K562 (cell line): ENCODE results near the gene SUPT20HL1. TPM values are rescaled to one million over a fixed set of nuclear protein-coding genes. Genes with fewer than 3 reads are reported as not detected.

Experiments
- ATAC-seq: fragments of 200-7000 bp; cut with Tn5 transposase; 3 replicates; pipeline ENCODE4 v1.9.1; 2020; ENCODE audit warnings: moderate library complexity
- BruUV-seq: library from RNA; stranded (reverse); fragments of 400-500 nt; replicated peaks from 2 replicates; lab custom pipeline; 2021; lab: Mats Ljungman, UMichigan
- CTCF ChIA-PET: fragments of 300-600 bp; formaldehyde crosslinking; extraction: SDS; loops from one replicate; lab custom pipeline; 2021; ENCODE audit warnings: low intra/inter-chr PET ratio; lab: Yijun Ruan, JAX
- POLR2A ChIA-PET: fragments of 300-600, 350-650 bp; sonication (Branson Sonifier 250); formaldehyde crosslinking; extraction: SDS; loops from one replicate; lab custom pipeline; 2021; ENCODE audit warnings: antibody characterized with exemption, inconsistent platforms; lab: Yijun Ruan, JAX
- DNase-seq, 4 experiments: peaks; one replicate each; pipeline versions ENCODE4 v3.0.0 to v3.0.0-alpha.2; 2011 to 2018; ENCODE audit warnings: low spot score in 3 of 4, mixed read lengths in 3 of 4; ENCODE audit errors: extremely low read depth in 1 of 4
- FAIRE-seq: peaks from 2 replicates; lab custom pipeline; 2011; peaks lifted over from hg19 to GRCh38; lab: Jason Lieb, UNC
- H2AFZ ChIP-seq: 2 replicates; pipeline ENCODE4 v1.6.0; 2011; ENCODE audit warnings: low read depth, low read length, control low read depth, inconsistent platforms
- H3K27ac ChIP-seq: fragments of 200-600 bp; 3 replicates; pipeline ENCODE4 v1.8.0; 2011; ENCODE audit warnings: low read depth, mild to moderate bottlenecking, control low read depth, inconsistent platforms, low read length, moderate library complexity, mixed read lengths; ENCODE audit errors: extremely low read depth
- H3K27me3 ChIP-seq, 2 experiments: fragments of 300-600 bp in 1 of 2; 2 replicates in 1 of 2; 3 replicates in 1 of 2; pipeline versions ENCODE4 v1.6.0 to v1.8.0; 2011; ENCODE audit warnings: inconsistent platforms in 2 of 2, low read length in 2 of 2, mild to moderate bottlenecking in 1 of 2, mixed read lengths in 1 of 2, moderate library complexity in 1 of 2; ENCODE audit not compliant: control insufficient read depth in 2 of 2, insufficient read depth in 2 of 2
- H3K36me3 ChIP-seq: fragments of 300-600 bp; 3 replicates; pipeline ENCODE4 v1.8.0; 2011; ENCODE audit warnings: mild to moderate bottlenecking, low read length, inconsistent platforms; ENCODE audit not compliant: control insufficient read depth, insufficient read depth
- H3K4me1 ChIP-seq, 2 experiments: fragments of 200-600 bp in 1 of 2; replicated peaks in 1 of 2; 2 replicates in 1 of 2; 3 replicates in 1 of 2; pipeline versions ENCODE4 v1.5.1 to v1.8.0; 2011; ENCODE audit warnings: inconsistent platforms in 2 of 2, low read length in 2 of 2, mild to moderate bottlenecking in 1 of 2, mixed read lengths in 1 of 2, moderate library complexity in 1 of 2; ENCODE audit not compliant: control insufficient read depth in 2 of 2, insufficient read depth in 2 of 2
- H3K4me2 ChIP-seq: 2 replicates; pipeline ENCODE4 v1.6.1; 2011; ENCODE audit warnings: low read length, control low read depth, inconsistent platforms, mixed read lengths; ENCODE audit not compliant: insufficient read depth
- H3K4me3 ChIP-seq: fragments of 200-600 bp; sonication (generic), shearing (Covaris generic); 2 replicates; pipeline ENCODE4 v1.5.1; 2016; ENCODE audit warnings: control low read depth, inconsistent platforms
- H3K79me2 ChIP-seq: fragments of 200-600 bp; 3 replicates; pipeline ENCODE4 v1.8.0; 2011; ENCODE audit warnings: low read length, inconsistent platforms; ENCODE audit not compliant: control insufficient read depth, insufficient read depth
- H3K9ac ChIP-seq, 2 experiments: 2 replicates each; pipeline versions ENCODE4 v1.6.0 to v1.6.1; 2011; ENCODE audit warnings: low read depth in 2 of 2, low read length in 2 of 2, control low read depth in 1 of 2, inconsistent platforms in 1 of 2, mild to moderate bottlenecking in 1 of 2, mixed read lengths in 1 of 2; ENCODE audit not compliant: insufficient read depth in 1 of 2
- H3K9me1 ChIP-seq: one replicate; pipeline ENCODE4 v1.6.0; 2011; ENCODE audit warnings: inconsistent platforms, mild to moderate bottlenecking, low read length, moderate library complexity; ENCODE audit not compliant: control insufficient read depth, insufficient read depth
- H3K9me3 ChIP-seq: replicated peaks from 2 replicates; pipeline ENCODE4 v1.5.1; 2011; ENCODE audit warnings: low read depth, low read length, inconsistent platforms; ENCODE audit not compliant: control insufficient read depth, insufficient read depth
- H4K20me1 ChIP-seq: replicated peaks from 2 replicates; pipeline ENCODE4 v1.6.1; 2011; ENCODE audit warnings: low read length, inconsistent platforms, mixed read lengths; ENCODE audit not compliant: control insufficient read depth, insufficient read depth
- CBFA2T3 ChIP-seq: fragments of 450-650 bp; IDR thresholded peaks from 2 replicates; pipeline ENCODE4 v1.6.1; 2017
- EHMT2 ChIP-seq: fragments of 450-650 bp; IDR thresholded peaks from 2 replicates; pipeline ENCODE4 v1.6.1; 2018; ENCODE audit warnings: antibody characterized with exemption
- HMGN3 ChIP-seq: IDR thresholded peaks from 2 replicates; pipeline ENCODE4 v1.6.1; 2011; ENCODE audit warnings: borderline replicate concordance, low read depth, mild to moderate bottlenecking, mixed read lengths, low read length; ENCODE audit not compliant: insufficient read length; ENCODE audit errors: extremely low read depth
- REST ChIP-seq, 2 experiments: fragments of 450-650 bp; formaldehyde crosslinking in 1 of 2; IDR thresholded peaks; 2 replicates each; pipeline versions ENCODE4 v1.4.0 to v1.6.1; 2014 to 2020; ENCODE audit warnings: mild to moderate bottlenecking in 2 of 2, borderline replicate concordance in 1 of 2, low read depth in 1 of 2
- SUPT5H ChIP-seq: fragments of 450-650 bp; IDR thresholded peaks from 2 replicates; pipeline ENCODE4 v1.6.1; 2016
- U2AF1 ChIP-seq: fragments of 200-400 bp; formaldehyde crosslinking; optimal IDR thresholded peaks from 2 replicates; pipeline ENCODE3; 2017; ENCODE audit warnings: mild to moderate bottlenecking, low read depth, low read length, moderate library complexity
- ZNF197 ChIP-seq: fragments of 200-800 bp; sonication (Bioruptor generic); IDR thresholded peaks from 2 replicates; pipeline ENCODE4 v1.6.1; 2016; ENCODE audit warnings: low read depth, missing genetic modification characterization, missing compliant biosample characterization
- ZSCAN32 ChIP-seq: fragments of 450-650 bp; formaldehyde crosslinking; IDR thresholded peaks from 2 replicates; pipeline ENCODE4 v1.4.0; 2020; ENCODE audit warnings: mild to moderate bottlenecking, moderate library complexity
- WGBS: fragments of 100-300 bp; shearing (Covaris generic); methylation state at CpG from one replicate; pipeline ENCODE4 v1.1.6; 2016; ENCODE audit warnings: low coverage, mixed read lengths; ENCODE audit not compliant: insufficient coverage; ENCODE audit errors: missing lambda C conversion rate; 5-methylcytosine and 5-hydroxymethylcytosine counted together
- in situ Hi-C: fragments of 300-500 bp; cut with MboI; formaldehyde crosslinking; loops from 4 replicates; pipeline ENCODE4 v1.15.0; 2018; ENCODE audit warnings: inconsistent platforms, mixed read lengths
- intact Hi-C: fragments of 100-400 bp; cut with micrococcal nuclease; formaldehyde crosslinking; loops from 2 replicates; pipeline ENCODE4 v1.14.2; 2022
- polyA plus RNA-seq, 8 experiments: library from polyadenylated mRNA; depleted of rRNA in 4 of 8; stranded (reverse) in 5 of 8; unstranded in 3 of 8; fragments of >200 nt; fragmentation: Nextera tagmentation in 2 of 8; fragmentation: Illumina TruSeq in 1 of 8; extraction: Ambion mirVana in 2 of 8; extraction: Trizol in 1 of 8; gene quantifications; 2 replicates each; pipeline versions ENCODE4 v1.2.1 to v1.2.3, GENCODE V29; 2011 to 2014; ENCODE audit warnings: inconsistent platforms in 1 of 8, missing spikeins in 1 of 8
- total RNA-seq, 7 experiments: library from RNA; depleted of rRNA in 6 of 7; stranded (reverse); fragments of >200 nt in 6 of 7; fragmentation: Illumina TruSeq in 2 of 7; extraction: Trizol in 2 of 7; gene quantifications; 2 replicates each; pipeline versions ENCODE4 v1.2.1 to v1.2.3, GENCODE V29; 2011 to 2021; ENCODE audit warnings: low replicate concordance in 1 of 7

Gene SUPT20HL1
- total and polyA plus RNA-seq, 9 of the 15 experiments (the other 6 are each of a cell fraction or from before 2014, with no cell fraction given) = not detected

DNA sequence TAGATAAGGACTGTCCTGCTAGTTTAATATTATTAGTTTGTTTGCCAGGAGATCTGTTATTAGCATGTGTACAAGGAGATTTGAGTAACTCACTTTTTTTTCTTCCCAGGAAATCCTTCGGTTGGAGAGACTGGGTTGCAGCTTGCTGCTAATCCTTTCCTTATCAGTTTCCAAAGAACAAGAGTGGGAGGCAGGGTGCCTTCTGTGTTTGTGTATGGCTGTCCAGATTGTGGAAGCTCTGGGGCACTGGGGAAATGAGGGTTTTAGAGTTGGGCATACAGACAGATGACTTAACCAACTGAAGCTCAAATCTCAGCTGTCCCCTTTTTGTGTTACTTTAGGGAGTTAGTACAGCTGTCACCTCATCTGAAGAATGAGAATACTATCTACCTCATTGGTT lies 12.6 kb upstream of the SUPT20HL1 start:
- H3K79me2 ChIP-seq = no peaks in the 10 kb centered on the region
- H3K36me3 ChIP-seq = no peaks in the 10 kb centered on the region
- H2AFZ ChIP-seq = no peak overlapping the region
- no peak overlapping the region for H3K4me2 ChIP-seq
- ATAC-seq (no peak), FAIRE-seq (no peak)
- no peaks in the 10 kb centered on the region for H3K4me1 ChIP-seq
- TF ChIP-seq CBFA2T3 (peak; percentile 41), ZSCAN32 (CRISPR knock-in tag) (no peak), ZNF197 (CRISPR knock-in tag) (no peak), SUPT5H (no peak)
- TF ChIP-seq, all 486 proteins: peak for 1
- DNase-seq = peak in 1 of 4 experiments; percentile 2
- Histone ChIP-seq H3K9me3 (no peaks in the 10 kb centered on the region), H3K27ac (no peak overlapping the region), H3K4me3 (no peak overlapping the region), H3K27me3 (no peaks in the 10 kb centered on the region; a peak in 2 of 5 replicates), H3K9me1 (no peaks in the 10 kb centered on the region), H4K20me1 (no peaks in the 10 kb centered on the region), H3K9ac (no peak overlapping the region)
- no TSS peak for BruUV-seq
- in situ Hi-C loops = no loop called here
- CTCF ChIA-PET = no interaction called here
- WGBS = 0% methylated on average over 1 of the region's 1 CpG
- intact Hi-C loops = no loop called here
- POLR2A ChIA-PET = interaction anchor here (0.6 kb wide), 1 partner anchor 64 kb away, joined by 3 read pairs; no protein-coding TSS in a partner anchor

- in situ Hi-C loops = no loop called here
- H3K4me1 ChIP-seq = no peaks in the 10 kb centered on the region
- ATAC-seq = peak; percentile 27; the same call in 1 of the 3 replicates
- H4K20me1 ChIP-seq = no peaks in the 10 kb centered on the region
- H3K79me2 ChIP-seq = no peaks in the 10 kb centered on the region
- intact Hi-C loops = no loop called here
- H3K9me3 ChIP-seq = no peaks in the 10 kb centered on the region
- CTCF ChIA-PET = no interaction called here
- no TSS peak for BruUV-seq
- DNase-seq = no peak
- no peak overlapping the region for H3K9ac ChIP-seq
- H3K4me2 ChIP-seq = no peak overlapping the region
- no peak overlapping the region for H3K4me3 ChIP-seq
- H3K27me3 ChIP-seq = no peaks in the 10 kb centered on the region; a peak in 1 of 5 replicates
- WGBS = 0% methylated on average over 1 of the region's 4 CpGs
- no peaks in the 10 kb centered on the region for H3K9me1 ChIP-seq
- no peaks in the 10 kb centered on the region for H3K36me3 ChIP-seq
- FAIRE-seq = no peak
- H2AFZ ChIP-seq = no peak overlapping the region
- H3K27ac ChIP-seq = no peak overlapping the region
- POLR2A ChIA-PET = no interaction called here
- no peak for TF ChIP-seq U2AF1
- no peak for TF ChIP-seq HMGN3
- TF ChIP-seq REST (IDR thresholded peaks at IDR 0.05; ENCODE audit: borderline replicate concordance) = peak; percentile 86
- TF ChIP-seq REST (CRISPR knock-in tag; IDR thresholded peaks at IDR 0.05; ENCODE audit: low read depth) = no peak
- 0 out of 2 replicates have a peak, but pooled peaks have one; percentile 18 for TF ChIP-seq EHMT2
Measured at GRCh38 chrX:24350217-24350616, 10.2 kb upstream of the SUPT20HL1 start.
